SK-N-MC (cell line): ENCODE measurements around the gene DCAF11.
A peak's percentile ranks its signal among the peaks of the same experiment; 100 is the strongest.
"Not testable (repeated sequence)": the region's sequence is repeated elsewhere in the genome, so short reads cannot be mapped to it uniquely, and the experiment has no call there.

Experiments used
- DNase-seq: peaks from one replicate; pipeline ENCODE4 v3.0.0-alpha.2; 2011; ENCODE audit warnings: low read depth, low spot score
- H3K27ac ChIP-seq: fragments of 200-600 bp; sonication (generic); 2 replicates; pipeline ENCODE4 v1.5.1; 2016; ENCODE audit warnings: mixed run types
- H3K36me3 ChIP-seq: fragments of 200-600 bp; sonication (generic); 2 replicates; pipeline ENCODE4 v1.6.1; 2017; ENCODE audit warnings: antibody characterized with exemption, low read length, mixed read lengths; ENCODE audit not compliant: insufficient read depth
- H3K4me3 ChIP-seq: fragments of 200-600 bp; sonication (generic); 2 replicates; pipeline ENCODE4 v1.5.1; 2016
- H3K9ac ChIP-seq: fragments of 200-600 bp; sonication (generic); 2 replicates; pipeline ENCODE4 v1.8.0; 2017; ENCODE audit warnings: mixed run types, mixed read lengths; ENCODE audit not compliant: insufficient read length
- H3K9me3 ChIP-seq: fragments of 200-600 bp; sonication (generic); 2 replicates; pipeline ENCODE4 v1.6.1; 2017; ENCODE audit warnings: low read depth, mild to moderate bottlenecking, antibody characterized with exemption, low read length, moderate library complexity, mixed read lengths
- EZH2 ChIP-seq: fragments of 200-600 bp; sonication (generic); IDR thresholded peaks from one replicate; pipeline ENCODE4 v1.6.1; 2017; ENCODE audit warnings: antibody characterized with exemption
- FOXP2 ChIP-seq: optimal IDR thresholded peaks from 2 replicates; pipeline ENCODE3; 2011; ENCODE audit warnings: mild to moderate bottlenecking, moderate library complexity; ENCODE audit not compliant: insufficient read depth; ENCODE audit errors: extremely low read length, control extremely low read depth
- POLR2AphosphoS5 ChIP-seq: IDR thresholded peaks from 2 replicates; pipeline ENCODE4 v1.6.1; 2012; ENCODE audit warnings: mild to moderate bottlenecking, low read depth, low read length, borderline replicate concordance

The DCAF11 gene

GRCh38 chr14:24098229-24098926 is 16.2 kb upstream of the DCAF11 start:
- TF ChIP-seq EZH2 (no peak), POLR2AphosphoS5 (no peak), FOXP2 (no peak)
- H3K9me3 ChIP-seq, result no peaks in the 10 kb centered on the region
- H3K4me3 ChIP-seq, result no peak overlapping the region
- H3K36me3 ChIP-seq, result peaks cover 48% of the 10 kb centered on the region; the same call in 1 of the 2 replicates
- no peak overlapping the region for H3K27ac ChIP-seq
- no peak for DNase-seq
- H3K9ac ChIP-seq, result no peak overlapping the region

GRCh38 chr14:24098927-24099813 is 15.4 kb upstream of the DCAF11 start:
- Histone ChIP-seq H3K36me3 (peaks cover 55% of the 10 kb centered on the region; the same call in 1 of the 2 replicates), H3K9me3 (no peaks in the 10 kb centered on the region), H3K27ac (no peak overlapping the region), H3K9ac (no peak overlapping the region), H3K4me3 (no peak overlapping the region)
- no peak for DNase-seq
- TF ChIP-seq FOXP2, result no peak
- TF ChIP-seq EZH2, result no peak
- TF ChIP-seq POLR2AphosphoS5, result no peak

GRCh38 chr14:24100197-24100981 is 14.2 kb upstream of the DCAF11 start:
- TF ChIP-seq EZH2 (no peak), FOXP2 (no peak), POLR2AphosphoS5 (no peak)
- Histone ChIP-seq H3K9me3 (no peaks in the 10 kb centered on the region), H3K9ac (no peak overlapping the region), H3K36me3 (peaks cover 55% of the 10 kb centered on the region; the same call in 1 of the 2 replicates), H3K27ac (no peak overlapping the region), H3K4me3 (no peak overlapping the region)
- DNase-seq, result no peak

- Histone ChIP-seq H3K36me3 (peaks cover 55% of the 10 kb centered on the region; the same call in 1 of the 2 replicates), H3K9me3 (no peaks in the 10 kb centered on the region), H3K9ac (no peak overlapping the region), H3K27ac (no peak overlapping the region), H3K4me3 (no peak overlapping the region)
- no peak for TF ChIP-seq POLR2AphosphoS5
- no peak for TF ChIP-seq EZH2
- no peak for TF ChIP-seq FOXP2
- no peak for DNase-seq
Measured at GRCh38 chr14:24100982-24101494, 13.5 kb upstream of the DCAF11 start.

GRCh38 chr14:24102357-24103048 is 12.1 kb upstream of the DCAF11 start:
- Histone ChIP-seq H3K9me3 (no peaks in the 10 kb centered on the region), H3K27ac (no peak overlapping the region), H3K9ac (no peak overlapping the region), H3K36me3 (peaks cover 50% of the 10 kb centered on the region; the same call in 1 of the 2 replicates), H3K4me3 (no peak overlapping the region)
- no peak for DNase-seq
- no peak for TF ChIP-seq POLR2AphosphoS5

GRCh38 chr14:24103451-24103850 is 11.1 kb upstream of the DCAF11 start:
- Histone ChIP-seq H3K9me3 (no peaks in the 10 kb centered on the region), H3K9ac (no peak overlapping the region), H3K36me3 (peaks cover 44% of the 10 kb centered on the region; the same call in 1 of the 2 replicates), H3K4me3 (no peak overlapping the region), H3K27ac (no peak overlapping the region)
- DNase-seq, result no peak
- TF ChIP-seq FOXP2, result no peak
- no peak for TF ChIP-seq EZH2
- no peak for TF ChIP-seq POLR2AphosphoS5

- not testable (repeated sequence) for H3K9ac ChIP-seq, H3K4me3 ChIP-seq, H3K9me3 ChIP-seq, DNase-seq
- 0 out of 2 replicates have a peak overlapping the region, but pooled peaks have one; percentile 3 for H3K27ac ChIP-seq
- H3K36me3 ChIP-seq, result peaks cover 23% of the 10 kb centered on the region; the same call in 1 of the 2 replicates
Measured at GRCh38 chr14:24105609-24106239, 8.9 kb upstream of the DCAF11 start.
